ENCODE results near the gene IGLL5. TPM values are rescaled to one million over a fixed set of nuclear protein-coding genes. Genes with fewer than 3 reads are reported as not detected.

Gene IGLL5
- total RNA-seq, 1 donor from 2014 or later: not detected

GRCh38 chr22:22884010-22884887 is 3.4 kb upstream of the IGLL5 start:
- Histone ChIP-seq H3K27ac (ENCODE audit: low read depth, low read length) (no peak overlapping the region), H3K36me3 (ENCODE audit: insufficient read depth, low read length) (no peaks in the 10 kb centered on the region)

DNA sequence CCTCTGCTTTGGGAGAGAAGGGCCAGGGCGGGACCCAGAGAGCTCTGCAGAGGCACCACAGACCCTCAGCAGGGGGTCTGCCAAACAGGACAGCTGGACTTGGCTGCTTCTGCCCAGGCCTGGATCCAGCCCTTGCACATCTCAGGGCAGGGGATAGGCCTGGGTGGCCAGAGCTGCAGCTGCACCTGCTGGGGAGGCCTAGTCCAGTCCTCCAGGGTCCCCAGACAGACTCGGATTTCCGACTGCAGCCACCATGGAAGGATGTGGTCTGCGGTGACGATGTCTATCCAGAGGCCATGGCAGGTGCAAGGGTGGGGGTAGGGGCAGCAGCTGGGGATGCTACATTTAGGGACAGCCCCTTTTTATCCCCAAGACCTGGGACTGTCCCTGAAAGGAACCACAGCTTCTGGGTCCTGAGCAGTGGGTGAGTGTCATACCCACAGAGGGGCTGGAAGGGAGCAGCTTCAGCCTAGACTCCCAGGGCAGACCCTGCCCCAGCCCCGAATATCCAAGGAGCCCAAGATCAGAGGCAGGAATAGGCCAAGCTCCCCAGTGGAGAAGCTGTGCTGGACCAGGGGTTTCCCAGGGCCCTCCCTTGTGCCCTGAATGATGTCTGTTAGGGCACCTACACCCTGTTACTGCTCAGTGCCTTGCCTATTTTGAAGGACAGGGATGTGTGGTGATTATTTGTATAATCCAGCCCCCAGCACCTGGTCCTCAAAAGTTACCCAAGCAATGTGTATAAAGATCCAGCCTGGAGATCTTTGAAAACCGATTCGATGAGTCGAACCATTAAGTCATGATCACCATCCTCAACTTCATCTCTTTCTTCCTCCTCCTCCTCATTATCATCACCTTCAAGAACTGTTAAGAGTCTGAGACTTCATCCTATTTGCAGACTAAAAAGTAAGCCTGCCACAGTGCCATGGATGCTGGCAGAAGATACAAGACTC is 2.5 kb upstream of the IGLL5 start:
- DNase-seq (ENCODE audit: low read depth): no peak

More at GRCh38 chr22:22884010-22884887, 3.4 kb upstream of the IGLL5 start:
- Mint-ChIP-seq H3K27ac (ENCODE audit: unreplicated experiment) (no peak overlapping the region), H3K36me3 (ENCODE audit: low read depth, unreplicated experiment) (no peaks in the 10 kb centered on the region), H3K4me1 (ENCODE audit: low read depth, unreplicated experiment) (no peaks in the 10 kb centered on the region), H3K9me3 (ENCODE audit: unreplicated experiment) (no peaks in the 10 kb centered on the region), H3K27me3 (ENCODE audit: low read depth, unreplicated experiment) (peaks cover 82% of the 10 kb centered on the region), H3K4me3 (ENCODE audit: unreplicated experiment) (no peak overlapping the region)
- no peak for DNase-seq (ENCODE audit: low read depth)
- H3K9ac ChIP-seq (ENCODE audit: low read length): no peak overlapping the region
- no peaks in the 10 kb centered on the region for H3K4me1 ChIP-seq (ENCODE audit: insufficient read depth, low read length)
- H3K27me3 ChIP-seq (ENCODE audit: insufficient read depth, low read length): peaks cover 2% of the 10 kb centered on the region
- H2AFZ ChIP-seq (ENCODE audit: low read depth, low read length): no peak overlapping the region
- FAIRE-seq: no peak
- H3K9me3 ChIP-seq (ENCODE audit: insufficient read depth, low read depth, low read length): no peaks in the 10 kb centered on the region
- no peak overlapping the region for H3K4me3 ChIP-seq (ENCODE audit: insufficient read depth, low read depth, low read length)
- no peak overlapping the region for H3K4me2 ChIP-seq (ENCODE audit: low read length)
- H3K79me2 ChIP-seq (ENCODE audit: insufficient read depth, low read length): no peaks in the 10 kb centered on the region
- TF ChIP-seq, protein P1, sequence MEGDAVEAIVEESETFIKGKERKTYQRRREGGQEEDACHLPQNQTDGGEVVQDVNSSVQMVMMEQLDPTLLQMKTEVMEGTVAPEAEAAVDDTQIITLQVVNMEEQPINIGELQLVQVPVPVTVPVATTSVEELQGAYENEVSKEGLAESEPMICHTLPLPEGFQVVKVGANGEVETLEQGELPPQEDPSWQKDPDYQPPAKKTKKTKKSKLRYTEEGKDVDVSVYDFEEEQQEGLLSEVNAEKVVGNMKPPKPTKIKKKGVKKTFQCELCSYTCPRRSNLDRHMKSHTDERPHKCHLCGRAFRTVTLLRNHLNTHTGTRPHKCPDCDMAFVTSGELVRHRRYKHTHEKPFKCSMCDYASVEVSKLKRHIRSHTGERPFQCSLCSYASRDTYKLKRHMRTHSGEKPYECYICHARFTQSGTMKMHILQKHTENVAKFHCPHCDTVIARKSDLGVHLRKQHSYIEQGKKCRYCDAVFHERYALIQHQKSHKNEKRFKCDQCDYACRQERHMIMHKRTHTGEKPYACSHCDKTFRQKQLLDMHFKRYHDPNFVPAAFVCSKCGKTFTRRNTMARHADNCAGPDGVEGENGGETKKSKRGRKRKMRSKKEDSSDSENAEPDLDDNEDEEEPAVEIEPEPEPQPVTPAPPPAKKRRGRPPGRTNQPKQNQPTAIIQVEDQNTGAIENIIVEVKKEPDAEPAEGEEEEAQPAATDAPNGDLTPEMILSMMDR (IDR thresholded peaks at IDR 0.05; ENCODE audit: insufficient read depth, low read depth, low read length): peak; percentile 34
- no peak for TF ChIP-seq EZH2 (IDR thresholded peaks at IDR 0.05; ENCODE audit: insufficient read depth, low read length)
- H4K20me1 ChIP-seq (ENCODE audit: insufficient read depth, low read length): no peaks in the 10 kb centered on the region

More for the DNA sequence above, 2.5 kb upstream of the IGLL5 start:
- Histone ChIP-seq H3K9ac (ENCODE audit: low read length) (no peak overlapping the region), H3K79me2 (ENCODE audit: insufficient read depth, low read length) (no peaks in the 10 kb centered on the region), H3K27ac (ENCODE audit: low read depth, low read length) (no peak overlapping the region), H4K20me1 (ENCODE audit: insufficient read depth, low read length) (no peaks in the 10 kb centered on the region), H3K4me3 (ENCODE audit: insufficient read depth, low read depth, low read length) (no peak overlapping the region), H3K27me3 (ENCODE audit: insufficient read depth, low read length) (peaks cover 2% of the 10 kb centered on the region), H3K9me3 (ENCODE audit: insufficient read depth, low read depth, low read length) (no peaks in the 10 kb centered on the region), H3K4me2 (ENCODE audit: low read length) (no peak overlapping the region), H2AFZ (ENCODE audit: low read depth, low read length) (no peak overlapping the region), H3K36me3 (ENCODE audit: insufficient read depth, low read length) (no peaks in the 10 kb centered on the region), H3K4me1 (ENCODE audit: insufficient read depth, low read length) (no peaks in the 10 kb centered on the region)
- no peaks in the 10 kb centered on the region for H3K9me3 Mint-ChIP-seq (ENCODE audit: unreplicated experiment)
- peaks cover 75% of the 10 kb centered on the region for H3K27me3 Mint-ChIP-seq (ENCODE audit: low read depth, unreplicated experiment)
- H3K4me1 Mint-ChIP-seq (ENCODE audit: low read depth, unreplicated experiment): no peaks in the 10 kb centered on the region
- no peak overlapping the region for H3K27ac Mint-ChIP-seq (ENCODE audit: unreplicated experiment)
- FAIRE-seq: no peak
- no peak overlapping the region for H3K4me3 Mint-ChIP-seq (ENCODE audit: unreplicated experiment)
- TF ChIP-seq, protein P1 (IDR thresholded peaks at IDR 0.05; ENCODE audit: insufficient read depth, low read depth, low read length): no peak
- H3K36me3 Mint-ChIP-seq (ENCODE audit: low read depth, unreplicated experiment): no peaks in the 10 kb centered on the region
